HL-60 (cell line): ENCODE results near the gene TMEM156.
A peak's percentile ranks its signal among the peaks of the same experiment; 100 is the strongest.
"Not testable (repeated sequence)": the region's sequence is repeated elsewhere in the genome, so short reads cannot be mapped to it uniquely, and the experiment has no call there.

Experiments used
- DNase-seq, 2 experiments: peaks; one replicate each; pipeline ENCODE4 v3.0.0-alpha.2; 2010 to 2020; ENCODE audit warnings: low read depth in 1 of 2, low spot score in 1 of 2
- H3K27ac ChIP-seq: fragments of 250-450 bp; sonication (Bioruptor Pico); replicated peaks from 2 replicates; pipeline ENCODE4 v1.5.1; 2020; ENCODE audit warnings: mild to moderate bottlenecking, moderate library complexity
- H3K27me3 ChIP-seq: fragments of 250-450 bp; sonication (Bioruptor Pico); 2 replicates; pipeline ENCODE4 v1.5.1; 2021; ENCODE audit warnings: mild to moderate bottlenecking, moderate library complexity; ENCODE audit not compliant: insufficient read depth, poor library complexity, severe bottlenecking
- H3K4me3 ChIP-seq: replicated peaks from 2 replicates; pipeline ENCODE4 v1.5.1; 2011; ENCODE audit warnings: mild to moderate bottlenecking, control low read depth, low read length; ENCODE audit not compliant: insufficient read depth
- CTCF ChIP-seq: IDR thresholded peaks from one replicate; pipeline ENCODE4 v1.5.1; 2011; ENCODE audit warnings: low read length, control low read depth, inconsistent platforms; ENCODE audit not compliant: insufficient read depth
- GABPA ChIP-seq: IDR thresholded peaks from 2 replicates; pipeline ENCODE4 v1.6.1; 2012; ENCODE audit warnings: low read depth
- POLR2AphosphoS5 ChIP-seq: IDR thresholded peaks from 2 replicates; pipeline ENCODE4 v1.6.1; 2012; ENCODE audit warnings: low read depth
- SPI1 ChIP-seq: IDR thresholded peaks from 2 replicates; pipeline ENCODE4 v1.6.1; 2012; ENCODE audit warnings: low read depth, mild to moderate bottlenecking, borderline replicate concordance
- TF ChIP-seq, protein P1 (sequence below): IDR thresholded peaks from 2 replicates; pipeline ENCODE4 v1.6.1; 2012; ENCODE audit warnings: low read depth; ENCODE audit not compliant: insufficient replicate concordance

Gene TMEM156

DNA sequence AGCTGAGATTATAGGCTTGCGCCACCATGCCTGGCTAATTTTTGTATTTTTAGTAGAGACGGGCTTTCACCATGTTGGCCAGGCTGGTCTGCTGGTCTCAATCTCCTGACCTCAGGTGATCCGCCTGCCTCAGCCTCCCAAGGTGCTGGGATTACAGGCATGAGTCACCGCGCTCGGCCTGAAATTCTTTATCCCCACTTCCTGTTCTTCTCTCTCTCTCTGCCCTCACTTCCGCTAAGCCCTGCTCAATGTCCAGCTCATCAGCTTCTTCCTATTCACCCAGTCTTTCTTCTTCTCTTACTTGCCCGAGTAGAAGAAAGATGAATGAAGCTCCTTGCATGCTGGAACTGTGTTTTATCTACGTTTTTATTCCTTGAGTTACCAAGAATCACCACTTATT, 43.9 kb downstream of the TMEM156 start:
- peak overlapping the region; percentile 41 for H3K27ac ChIP-seq
- H3K27me3 ChIP-seq, H3K4me3 ChIP-seq: not testable (repeated sequence)
- TF ChIP-seq SPI1 (peak; percentile 72), GABPA (peak; percentile 71)
- peak; percentile 58 to 81 for DNase-seq

DNA sequence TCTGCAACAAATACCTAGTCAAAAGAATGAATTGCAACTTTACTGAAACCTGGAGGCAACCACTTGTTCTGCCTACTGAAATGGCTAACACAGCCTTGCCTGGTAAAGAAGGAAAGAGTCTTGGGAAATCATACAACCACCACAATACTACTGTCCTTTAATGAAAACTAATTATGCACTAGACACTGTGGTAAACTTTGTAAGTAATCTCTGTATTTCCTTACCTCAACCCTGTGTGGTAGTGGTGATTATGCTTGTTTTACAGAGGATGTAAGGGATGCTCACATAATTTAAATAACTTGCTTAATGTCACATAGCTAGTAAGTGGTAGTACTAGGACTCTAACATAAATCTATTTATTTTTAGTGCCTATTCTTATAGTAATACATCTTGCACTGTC, 44.7 kb downstream of the TMEM156 start:
- no peak overlapping the region for H3K27ac ChIP-seq
- DNase-seq = no peak
- H3K4me3 ChIP-seq = no peak overlapping the region
- H3K27me3 ChIP-seq = no peaks in the 10 kb centered on the region
- no peak for TF ChIP-seq GABPA
- no peak for TF ChIP-seq CTCF
- TF ChIP-seq, protein P1, sequence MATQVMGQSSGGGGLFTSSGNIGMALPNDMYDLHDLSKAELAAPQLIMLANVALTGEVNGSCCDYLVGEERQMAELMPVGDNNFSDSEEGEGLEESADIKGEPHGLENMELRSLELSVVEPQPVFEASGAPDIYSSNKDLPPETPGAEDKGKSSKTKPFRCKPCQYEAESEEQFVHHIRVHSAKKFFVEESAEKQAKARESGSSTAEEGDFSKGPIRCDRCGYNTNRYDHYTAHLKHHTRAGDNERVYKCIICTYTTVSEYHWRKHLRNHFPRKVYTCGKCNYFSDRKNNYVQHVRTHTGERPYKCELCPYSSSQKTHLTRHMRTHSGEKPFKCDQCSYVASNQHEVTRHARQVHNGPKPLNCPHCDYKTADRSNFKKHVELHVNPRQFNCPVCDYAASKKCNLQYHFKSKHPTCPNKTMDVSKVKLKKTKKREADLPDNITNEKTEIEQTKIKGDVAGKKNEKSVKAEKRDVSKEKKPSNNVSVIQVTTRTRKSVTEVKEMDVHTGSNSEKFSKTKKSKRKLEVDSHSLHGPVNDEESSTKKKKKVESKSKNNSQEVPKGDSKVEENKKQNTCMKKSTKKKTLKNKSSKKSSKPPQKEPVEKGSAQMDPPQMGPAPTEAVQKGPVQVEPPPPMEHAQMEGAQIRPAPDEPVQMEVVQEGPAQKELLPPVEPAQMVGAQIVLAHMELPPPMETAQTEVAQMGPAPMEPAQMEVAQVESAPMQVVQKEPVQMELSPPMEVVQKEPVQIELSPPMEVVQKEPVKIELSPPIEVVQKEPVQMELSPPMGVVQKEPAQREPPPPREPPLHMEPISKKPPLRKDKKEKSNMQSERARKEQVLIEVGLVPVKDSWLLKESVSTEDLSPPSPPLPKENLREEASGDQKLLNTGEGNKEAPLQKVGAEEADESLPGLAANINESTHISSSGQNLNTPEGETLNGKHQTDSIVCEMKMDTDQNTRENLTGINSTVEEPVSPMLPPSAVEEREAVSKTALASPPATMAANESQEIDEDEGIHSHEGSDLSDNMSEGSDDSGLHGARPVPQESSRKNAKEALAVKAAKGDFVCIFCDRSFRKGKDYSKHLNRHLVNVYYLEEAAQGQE = no peak
- no peak for TF ChIP-seq SPI1
- no peak for TF ChIP-seq POLR2AphosphoS5

GRCh38 chr4:38985410-38986100, 46.7 kb downstream of the TMEM156 start:
- peak in 1 of 2 experiments; percentile 14 for DNase-seq
- Histone ChIP-seq H3K27ac (no peak overlapping the region), H3K4me3 (no peak overlapping the region), H3K27me3 (no peaks in the 10 kb centered on the region)
- TF ChIP-seq CTCF (no peak), POLR2AphosphoS5 (no peak), GABPA (no peak), SPI1 (no peak)
- TF ChIP-seq, protein P1 = no peak

GRCh38 chr4:38983787-38984598, 48.2 kb downstream of the TMEM156 start:
- H3K4me3 ChIP-seq = no peak overlapping the region
- H3K27me3 ChIP-seq = no peaks in the 10 kb centered on the region
- TF ChIP-seq POLR2AphosphoS5 (no peak), CTCF (no peak), SPI1 (no peak), GABPA (no peak)
- TF ChIP-seq, protein P1 = no peak
- H3K27ac ChIP-seq = no peak overlapping the region
- DNase-seq = no peak
